Stimulated activated naive CD4-positive, alpha-beta T cell treated with Interleukin-2 at 50 U/mL for 16 hours (primary cell): ENCODE results near the gene USO1.
"Not testable (repeated sequence)": the region's sequence is repeated elsewhere in the genome, so short reads cannot be mapped to it uniquely, and the experiment has no call there.

ENCODE experiments used
- DNase-seq: peaks from one replicate; lab custom pipeline; 2025; lab: John Stamatoyannopoulos, UW

The USO1 gene, protein sequence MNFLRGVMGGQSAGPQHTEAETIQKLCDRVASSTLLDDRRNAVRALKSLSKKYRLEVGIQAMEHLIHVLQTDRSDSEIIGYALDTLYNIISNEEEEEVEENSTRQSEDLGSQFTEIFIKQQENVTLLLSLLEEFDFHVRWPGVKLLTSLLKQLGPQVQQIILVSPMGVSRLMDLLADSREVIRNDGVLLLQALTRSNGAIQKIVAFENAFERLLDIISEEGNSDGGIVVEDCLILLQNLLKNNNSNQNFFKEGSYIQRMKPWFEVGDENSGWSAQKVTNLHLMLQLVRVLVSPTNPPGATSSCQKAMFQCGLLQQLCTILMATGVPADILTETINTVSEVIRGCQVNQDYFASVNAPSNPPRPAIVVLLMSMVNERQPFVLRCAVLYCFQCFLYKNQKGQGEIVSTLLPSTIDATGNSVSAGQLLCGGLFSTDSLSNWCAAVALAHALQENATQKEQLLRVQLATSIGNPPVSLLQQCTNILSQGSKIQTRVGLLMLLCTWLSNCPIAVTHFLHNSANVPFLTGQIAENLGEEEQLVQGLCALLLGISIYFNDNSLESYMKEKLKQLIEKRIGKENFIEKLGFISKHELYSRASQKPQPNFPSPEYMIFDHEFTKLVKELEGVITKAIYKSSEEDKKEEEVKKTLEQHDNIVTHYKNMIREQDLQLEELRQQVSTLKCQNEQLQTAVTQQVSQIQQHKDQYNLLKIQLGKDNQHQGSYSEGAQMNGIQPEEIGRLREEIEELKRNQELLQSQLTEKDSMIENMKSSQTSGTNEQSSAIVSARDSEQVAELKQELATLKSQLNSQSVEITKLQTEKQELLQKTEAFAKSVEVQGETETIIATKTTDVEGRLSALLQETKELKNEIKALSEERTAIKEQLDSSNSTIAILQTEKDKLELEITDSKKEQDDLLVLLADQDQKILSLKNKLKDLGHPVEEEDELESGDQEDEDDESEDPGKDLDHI

DNA sequence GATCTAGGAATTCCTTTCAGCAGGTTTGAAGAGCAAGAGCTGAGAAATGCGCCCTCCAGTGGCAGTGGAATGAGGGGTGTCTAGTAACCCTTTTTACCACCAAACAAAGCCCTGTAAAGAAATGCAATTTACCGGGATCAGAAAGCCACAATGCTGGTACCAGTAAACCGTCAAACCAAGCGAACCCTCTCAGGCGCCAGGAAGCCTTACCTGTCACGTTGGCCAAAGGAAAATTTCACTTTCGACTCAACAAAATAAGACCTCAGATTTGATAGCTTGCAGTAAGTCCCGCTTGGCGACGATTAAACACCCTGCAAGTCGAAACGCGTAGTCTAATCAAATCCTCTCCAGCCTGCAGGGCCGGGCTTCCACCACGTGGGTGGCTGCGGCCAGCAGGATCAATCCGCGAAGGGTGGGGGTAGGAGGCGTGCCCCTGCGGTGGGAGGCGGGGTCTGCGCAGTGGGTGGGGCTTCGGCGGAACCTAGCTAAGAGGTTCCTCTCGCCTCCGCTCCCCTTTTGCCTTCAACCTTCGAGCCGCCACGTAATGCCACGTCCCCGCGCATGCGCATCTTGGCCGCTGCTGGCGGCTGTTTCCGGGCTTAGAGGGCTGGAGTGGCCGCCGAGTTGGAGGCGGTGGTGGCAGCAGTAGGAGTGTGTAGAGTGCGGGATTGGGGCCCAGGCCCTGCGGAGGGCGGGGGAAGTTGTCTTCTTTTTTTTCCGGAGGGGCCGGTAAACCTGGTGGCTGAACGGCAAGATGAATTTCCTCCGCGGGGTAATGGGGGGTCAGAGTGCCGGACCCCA, at the start of gene USO1:
Gene USO1 (plus strand): TSS at position 512 of the 801 bp plus-strand sequence. CDS start 243 bp downstream, at position 755.
- DNase-seq = peak; percentile 97

DNA sequence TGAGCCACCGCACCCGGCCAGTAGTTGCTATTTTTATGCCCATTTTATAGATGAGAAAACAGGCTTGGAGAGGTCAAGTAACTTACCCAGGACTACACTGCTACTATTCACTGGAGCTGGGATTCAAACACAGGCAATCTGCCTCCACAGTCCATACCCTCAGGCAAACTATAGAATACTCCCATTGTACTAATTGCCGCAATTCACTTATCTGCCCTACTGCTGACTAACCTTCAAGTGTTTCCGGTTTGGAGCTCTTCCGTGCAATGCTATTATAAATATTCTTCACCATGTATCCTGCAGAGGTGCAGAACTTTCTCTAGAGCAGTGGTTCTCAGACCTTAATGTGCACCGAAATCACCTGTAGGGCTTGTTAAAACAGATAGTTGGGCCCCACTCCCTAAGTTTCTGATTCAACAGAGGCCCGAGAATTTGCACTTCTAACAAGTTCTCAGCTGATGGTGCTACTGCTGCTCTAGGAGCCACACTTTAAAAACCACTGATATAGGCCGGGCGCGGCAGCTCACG, 49.3 kb upstream of the USO1 start:
- no peak for DNase-seq

DNA sequence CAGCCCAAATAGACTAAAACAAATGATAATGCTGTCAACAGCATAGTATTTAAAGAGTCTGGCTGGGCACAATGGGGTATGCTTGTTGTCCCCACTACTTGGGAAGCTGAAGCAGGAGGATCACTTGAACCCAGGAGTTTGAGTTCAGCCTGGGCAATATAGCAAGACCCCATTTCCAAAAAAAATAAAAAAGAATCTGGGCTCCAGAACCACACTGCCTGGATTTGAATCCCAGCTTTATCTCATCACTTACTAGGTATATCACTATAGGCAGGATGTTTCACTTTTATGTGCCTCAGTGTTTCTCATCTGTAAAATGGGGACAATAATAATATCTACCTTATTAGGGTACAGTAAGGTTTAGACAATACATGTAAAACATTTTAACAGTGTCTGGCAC, 45.9 kb upstream of the USO1 start:
- DNase-seq = no peak

DNA sequence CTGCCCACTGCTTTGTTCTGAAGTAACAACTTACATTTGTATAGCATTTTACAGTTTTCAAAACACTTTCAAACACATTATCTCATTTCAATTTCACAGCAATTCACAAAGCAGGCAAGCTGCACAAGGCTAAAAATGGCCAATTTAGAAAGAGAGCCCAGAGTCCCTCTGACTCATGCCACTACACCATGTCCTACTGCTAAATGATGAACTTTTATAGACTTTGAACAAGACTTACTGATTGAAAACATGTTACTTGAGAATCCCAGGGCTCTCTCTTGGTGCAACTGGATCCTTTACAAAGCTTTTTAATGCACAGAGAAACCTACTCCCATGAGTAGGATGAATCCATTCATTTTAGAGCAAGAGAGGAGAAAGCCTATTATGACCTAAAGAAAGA, 45.4 kb upstream of the USO1 start:
- DNase-seq = no peak

DNA sequence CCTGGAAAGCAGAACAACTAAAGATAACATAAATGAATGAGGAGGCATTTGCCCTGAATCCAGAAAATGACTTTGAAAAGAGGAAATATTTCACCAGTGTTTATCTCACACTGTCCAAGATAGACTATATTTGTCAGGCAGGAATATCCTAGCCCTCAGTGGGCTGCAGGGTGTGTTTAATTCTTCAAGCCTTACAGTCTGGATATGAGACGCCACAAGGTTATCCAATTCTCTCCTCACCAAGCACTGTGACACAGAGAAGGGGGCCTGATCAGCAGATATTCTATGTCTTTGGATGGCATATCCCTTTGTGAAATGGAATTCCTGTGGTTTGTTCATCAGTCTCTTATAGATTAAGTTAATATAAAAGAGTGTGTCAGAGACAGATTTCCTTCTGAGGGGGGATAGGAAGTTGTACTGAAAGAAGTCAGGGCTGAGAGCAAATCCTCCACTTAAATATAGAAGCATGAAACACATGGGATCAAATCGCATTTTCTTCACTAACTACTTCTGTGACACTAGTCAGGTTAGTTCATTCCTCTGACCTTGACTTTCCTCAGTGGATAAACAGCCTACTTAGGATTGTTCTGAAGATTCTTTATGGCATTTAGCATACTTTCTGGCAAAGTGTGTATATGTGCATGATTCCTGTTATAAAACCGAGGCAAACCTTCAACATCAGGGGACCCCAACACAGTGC, 44.4 kb upstream of the USO1 start:
- DNase-seq = no peak

DNA sequence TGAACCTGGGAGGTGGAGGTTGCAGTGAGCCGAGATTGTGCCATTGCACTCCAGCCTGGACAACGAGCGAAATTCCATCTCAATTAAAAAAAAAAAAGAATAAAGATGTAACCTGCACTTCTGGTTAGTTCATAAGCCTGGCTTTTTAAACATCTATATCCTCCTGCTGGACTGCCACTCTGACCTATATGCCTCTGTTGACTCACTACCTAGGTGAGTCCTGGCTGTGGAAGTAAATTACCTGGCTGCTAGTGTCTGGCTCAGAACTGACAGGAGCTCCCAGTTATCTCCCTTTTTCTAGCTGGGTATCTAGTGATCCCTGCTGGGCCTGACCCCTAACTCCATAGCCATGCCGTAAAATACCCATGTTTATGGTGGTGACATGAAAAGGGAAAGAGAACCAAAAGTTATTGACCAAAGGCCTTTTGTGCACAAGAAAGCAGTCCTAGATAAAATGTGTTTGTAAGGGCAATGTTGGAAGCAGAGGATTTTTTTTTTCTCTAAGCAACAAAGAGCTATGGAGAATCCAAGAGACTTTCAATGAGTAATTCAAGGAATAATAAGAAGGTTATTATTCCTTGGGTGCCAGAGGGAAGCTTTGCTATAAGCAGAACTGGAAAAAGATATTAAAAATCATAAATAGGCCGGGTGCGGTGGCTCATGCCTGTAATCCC, 40.8 kb upstream of the USO1 start:
- DNase-seq = no peak

DNA sequence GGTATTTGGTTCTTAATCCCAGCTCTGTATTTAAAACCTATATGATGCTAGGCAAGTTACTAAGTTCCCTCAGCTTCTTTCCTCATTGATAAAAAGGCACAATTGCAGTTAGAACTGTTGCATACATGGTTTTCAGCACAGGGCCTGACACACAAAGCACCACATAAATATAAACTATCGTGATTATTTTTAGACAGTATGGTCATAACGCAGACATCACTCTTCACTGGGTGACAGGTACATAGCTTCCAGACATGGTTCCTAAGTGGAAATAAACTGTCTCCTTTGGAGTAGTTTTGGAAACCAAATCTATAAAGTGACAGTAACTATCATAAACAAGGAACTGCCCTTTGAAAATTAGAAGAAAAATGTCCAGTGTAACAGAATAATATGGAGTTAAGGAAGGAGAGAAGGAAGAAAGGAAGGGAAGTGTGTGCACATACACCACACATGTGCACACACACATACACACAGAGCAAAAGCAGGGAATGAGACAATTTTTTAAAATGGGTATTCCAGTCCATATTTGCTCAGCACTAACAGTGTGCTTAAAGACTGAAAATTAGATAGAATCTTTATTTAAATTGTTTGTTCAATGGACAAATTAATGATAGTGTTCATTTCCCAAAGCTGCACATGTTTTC, 38.7 kb upstream of the USO1 start:
- no peak for DNase-seq

DNA sequence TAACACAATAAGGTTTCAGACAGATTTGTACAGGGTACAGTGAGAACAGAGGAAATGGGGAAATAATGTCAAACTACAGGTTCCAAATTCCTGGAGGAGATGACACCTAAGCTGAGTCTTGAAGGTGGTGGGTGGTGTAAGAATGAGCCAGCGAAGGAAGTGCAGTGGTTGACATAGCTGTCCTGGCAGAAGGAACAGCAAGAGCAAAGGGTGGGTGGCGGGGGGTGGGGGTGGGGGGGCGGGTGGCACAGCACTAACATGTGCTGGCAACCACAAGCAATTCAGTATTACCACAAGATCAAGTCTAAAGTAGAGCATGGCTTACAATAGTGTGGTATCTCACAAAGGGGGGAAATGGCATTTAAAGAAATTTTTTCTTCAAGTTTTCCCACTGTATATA, 38.0 kb upstream of the USO1 start:
- DNase-seq = peak; percentile 38

DNA sequence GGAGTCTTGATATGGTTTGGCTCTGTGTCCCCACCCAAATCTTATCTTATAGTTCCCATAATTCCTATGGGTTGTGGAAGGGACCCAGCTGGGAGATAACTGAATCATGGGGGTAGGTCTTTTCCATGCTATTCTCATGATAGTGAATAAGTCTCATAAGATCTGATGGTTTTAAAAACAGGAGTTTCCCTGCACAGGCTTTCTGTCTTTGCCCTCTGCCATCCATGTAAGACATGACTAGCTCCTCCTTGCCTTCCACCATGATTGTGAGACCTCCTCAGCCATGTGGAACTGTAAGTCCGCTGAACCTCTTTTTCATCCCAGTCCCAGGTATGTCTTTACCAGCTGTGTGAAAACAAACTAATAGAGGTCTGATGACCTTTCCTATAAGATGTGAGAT, 37.3 kb upstream of the USO1 start:
- not testable (repeated sequence) for DNase-seq

DNA sequence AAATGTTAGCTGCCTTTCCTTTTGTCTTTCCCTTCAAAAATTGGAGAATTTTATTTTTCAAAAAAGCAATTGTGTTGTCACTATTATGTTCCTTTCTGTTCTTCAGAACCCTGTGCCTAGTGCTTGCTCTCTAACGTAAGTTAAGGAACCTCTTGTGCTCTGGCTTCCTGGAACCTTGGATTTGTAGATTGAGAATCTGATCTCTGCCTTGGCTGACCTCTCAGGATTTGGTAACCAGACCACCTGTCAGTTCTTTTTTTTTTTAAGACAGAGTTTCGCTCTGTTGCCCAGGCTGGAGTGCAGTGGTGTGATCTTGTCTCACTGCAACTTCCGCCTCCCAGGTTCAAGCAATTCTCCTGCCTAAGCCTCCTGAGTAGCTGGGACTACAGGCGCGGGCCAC, 32.3 kb upstream of the USO1 start:
- not testable (repeated sequence) for DNase-seq

DNA sequence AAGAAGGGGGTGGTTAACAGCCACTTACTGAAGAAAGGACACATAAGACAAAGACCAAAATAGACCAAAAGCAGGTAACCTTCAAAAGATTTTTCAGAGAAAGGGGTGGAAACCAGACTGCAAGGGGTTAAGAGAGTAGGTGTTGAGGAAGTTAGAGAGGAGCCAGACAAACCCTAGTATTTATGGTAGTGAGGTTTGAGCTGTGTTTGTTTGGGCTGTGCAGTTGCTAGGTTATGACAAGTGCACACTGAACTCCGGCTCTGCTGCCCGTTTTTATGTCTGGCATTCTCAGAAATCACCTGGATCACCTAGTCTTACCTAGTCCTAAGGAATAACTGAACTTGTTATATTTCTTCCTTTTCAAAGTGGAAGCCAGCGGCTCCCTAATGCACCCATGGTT, 28.3 kb upstream of the USO1 start:
- DNase-seq = no peak

DNA sequence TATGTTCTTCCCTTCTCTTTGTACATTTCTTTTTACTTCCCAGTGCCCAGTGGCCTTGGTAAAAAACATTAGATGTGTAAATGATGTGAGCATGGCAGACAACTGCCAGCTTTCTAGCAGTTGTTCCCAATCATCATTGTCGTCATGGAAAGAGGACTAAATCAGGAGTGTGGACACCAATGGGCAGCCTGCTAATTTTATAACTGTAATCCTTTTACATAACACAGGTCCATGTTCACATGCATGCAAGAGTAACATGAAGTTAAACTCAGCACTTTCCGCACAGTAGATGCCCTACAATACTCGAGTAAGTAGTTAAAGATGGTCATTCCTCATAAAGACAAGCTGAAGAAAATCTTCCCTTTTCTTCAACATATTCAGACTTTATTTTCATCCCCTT, 27.8 kb upstream of the USO1 start:
- DNase-seq = no peak

DNA sequence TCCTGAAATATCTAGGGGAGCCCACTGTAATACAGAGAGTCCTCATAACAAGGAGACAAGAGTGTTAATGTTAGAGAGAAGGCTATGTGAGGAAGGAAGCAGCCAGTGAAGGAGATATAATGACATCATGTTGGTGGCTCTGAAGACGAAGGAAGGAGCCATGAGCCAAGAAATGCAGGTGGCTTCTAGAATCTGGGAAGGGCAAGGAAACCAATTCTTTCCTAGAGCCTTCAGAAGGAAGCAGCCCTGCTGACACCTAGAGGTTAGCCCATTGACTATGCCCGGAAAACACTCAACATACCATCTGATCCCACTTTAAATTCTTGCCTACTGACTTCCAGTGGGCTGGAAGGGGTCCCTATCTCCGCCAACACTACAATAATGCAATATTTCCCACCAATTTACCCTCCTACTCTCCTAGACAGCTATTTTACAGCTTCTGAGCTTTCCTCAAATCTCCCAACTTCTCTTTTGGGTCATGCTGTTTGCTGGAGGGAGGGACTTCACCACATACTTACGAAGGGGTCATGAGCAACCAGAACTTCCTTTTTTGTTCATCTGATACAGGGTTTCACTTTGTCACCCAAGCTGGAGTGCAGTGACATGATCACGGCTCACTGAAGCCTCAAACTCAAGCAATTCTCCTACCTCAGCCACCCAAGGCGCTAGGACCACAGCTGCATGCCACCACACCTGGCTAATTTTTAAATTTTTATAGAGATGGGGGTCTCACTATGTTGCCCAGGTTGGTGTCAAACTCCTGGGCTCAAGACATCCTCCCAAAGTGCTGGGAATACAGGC, 26.0 kb upstream of the USO1 start:
- no peak for DNase-seq

DNA sequence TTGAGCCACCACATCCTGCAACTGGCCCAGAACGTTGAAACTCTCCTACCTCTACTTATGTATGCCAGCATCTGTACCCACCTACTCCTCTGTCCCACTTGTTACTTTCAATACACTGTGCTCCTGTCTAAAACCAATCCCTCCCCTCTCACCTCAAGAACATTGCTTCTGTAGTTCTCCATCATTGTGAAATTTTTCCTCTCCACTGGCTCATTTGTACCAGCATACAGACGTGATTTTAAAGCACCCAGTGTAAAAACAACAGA, 25.5 kb upstream of the USO1 start:
- DNase-seq = no peak

DNA sequence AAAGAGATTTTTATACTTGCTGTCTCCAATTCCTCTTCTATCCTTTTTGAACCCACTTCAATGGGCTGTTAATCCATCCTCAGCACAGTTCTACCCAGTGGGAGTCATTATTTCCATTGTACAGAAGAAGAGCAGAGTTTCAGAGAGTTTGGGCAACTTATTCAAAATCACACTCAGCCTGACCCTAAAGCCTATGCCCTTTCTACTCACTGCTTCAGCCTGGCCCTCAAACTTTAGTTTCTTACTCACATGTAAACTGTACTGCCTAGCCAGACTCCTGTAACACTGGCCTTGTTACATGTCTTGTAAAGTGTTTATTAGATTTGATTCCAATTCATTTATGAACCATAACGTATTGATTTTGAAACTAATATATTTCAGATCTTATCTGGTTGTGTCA, 25.1 kb upstream of the USO1 start:
- no peak for DNase-seq

DNA sequence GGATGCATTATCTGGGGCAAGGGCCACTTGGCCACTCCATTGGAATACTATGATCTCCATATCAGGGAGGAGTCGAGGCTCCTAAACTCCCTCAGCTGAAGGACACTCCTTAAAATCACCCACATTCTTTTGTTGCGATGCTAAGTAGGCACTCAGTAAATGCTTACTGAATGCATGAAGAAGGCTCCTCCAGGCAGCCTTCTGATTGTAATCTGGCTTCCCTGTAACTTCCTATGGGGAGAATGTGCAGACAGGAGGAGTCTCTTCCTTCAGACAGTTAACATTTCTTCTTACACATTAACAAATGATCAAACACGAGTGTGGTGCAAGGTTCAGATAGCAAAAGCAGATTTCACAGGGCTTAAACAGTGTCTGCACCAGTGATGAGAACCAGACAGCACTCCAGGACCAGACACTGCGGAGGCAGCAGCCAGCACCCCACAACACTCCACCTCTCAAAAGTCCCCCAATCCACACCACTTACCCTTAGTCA, 21.4 kb upstream of the USO1 start:
- DNase-seq = no peak

DNA sequence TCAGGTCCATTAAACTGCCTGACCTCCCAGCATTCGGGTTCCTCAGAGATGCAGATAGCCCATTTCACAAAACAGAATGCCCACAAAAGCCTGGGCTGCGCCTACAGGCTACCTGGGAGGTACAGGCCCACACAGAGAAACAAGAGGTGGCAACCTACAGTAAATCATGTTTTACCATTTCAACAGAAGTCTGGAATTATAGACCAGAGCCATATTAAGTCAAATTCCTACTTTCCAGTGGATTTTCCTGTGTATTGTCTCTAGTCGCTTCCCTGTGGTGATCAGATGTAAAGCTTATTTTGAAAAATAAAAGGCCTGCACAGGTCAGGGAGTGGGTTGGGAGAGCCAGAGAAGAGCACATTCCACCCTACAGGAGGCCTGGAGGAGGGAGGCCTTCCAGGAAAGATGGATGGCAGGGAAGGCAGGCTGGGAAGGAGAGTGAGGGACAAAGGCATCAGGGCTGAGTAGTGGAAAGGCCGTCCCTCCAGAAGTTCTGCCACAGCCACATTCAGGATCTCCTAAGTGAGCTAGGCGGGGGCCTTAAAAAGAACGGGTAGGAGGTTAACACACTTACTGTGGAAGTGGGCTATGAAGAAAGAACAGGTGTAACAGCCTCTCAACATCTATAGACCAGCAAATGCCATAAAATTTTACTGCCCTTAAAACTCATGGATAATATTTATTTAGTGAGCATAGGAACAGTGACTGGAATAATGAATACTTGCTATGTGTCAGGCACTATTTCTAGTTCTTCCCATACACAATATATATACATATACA, 19.0 kb upstream of the USO1 start:
- DNase-seq = no peak

DNA sequence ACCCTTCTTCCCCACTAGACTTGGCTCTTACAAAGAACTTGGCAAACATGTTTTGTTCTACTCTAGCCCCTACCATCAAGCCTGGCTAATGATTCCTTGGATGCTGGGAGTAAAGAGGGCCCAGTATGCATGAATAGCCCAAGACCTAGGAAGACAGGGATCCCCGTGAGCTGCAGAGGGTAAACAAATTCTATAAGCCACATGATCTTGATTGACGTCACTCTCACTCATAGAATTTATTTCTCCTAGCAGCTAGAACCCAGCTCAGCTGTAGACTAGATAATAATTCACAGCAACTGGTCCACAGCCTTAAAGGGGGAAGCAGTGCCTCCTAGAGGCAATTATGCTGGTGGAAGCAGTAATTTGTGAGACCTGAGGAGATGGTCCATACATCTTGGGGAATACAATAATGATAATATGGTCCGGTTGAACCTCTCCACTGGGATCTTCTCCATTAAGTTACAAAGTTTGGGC, 16.1 kb upstream of the USO1 start:
- peak; percentile 1 for DNase-seq

DNA sequence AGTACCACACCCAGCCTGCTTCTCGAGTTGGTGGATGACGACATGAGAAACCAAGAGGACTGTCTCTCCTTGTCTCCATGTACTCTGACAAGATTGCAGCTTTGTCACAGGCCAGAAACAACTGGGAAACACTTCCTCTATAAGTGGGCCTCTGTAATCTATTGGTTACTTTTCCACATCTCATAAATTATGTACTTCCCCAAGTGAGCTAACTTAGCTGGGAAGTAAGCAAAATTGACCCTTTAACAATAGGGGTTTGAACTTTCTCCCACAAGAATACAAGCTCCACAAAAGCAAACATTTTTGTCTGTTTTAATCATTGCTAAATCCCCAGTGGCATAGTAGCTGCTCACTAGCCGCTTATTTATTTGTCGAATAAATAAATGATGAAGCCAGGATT, 14.1 kb upstream of the USO1 start:
- DNase-seq = no peak
